Measurements from ENCODE around the gene ADGRB2. TPM values are rescaled to one million over a fixed set of nuclear protein-coding genes. Genes with fewer than 3 reads are reported as not detected.

ADGRB2 gene
- total RNA-seq, 4 donors from 2014 or later: 0.18 to 2.1 (median 0.86) TPM

DNA sequence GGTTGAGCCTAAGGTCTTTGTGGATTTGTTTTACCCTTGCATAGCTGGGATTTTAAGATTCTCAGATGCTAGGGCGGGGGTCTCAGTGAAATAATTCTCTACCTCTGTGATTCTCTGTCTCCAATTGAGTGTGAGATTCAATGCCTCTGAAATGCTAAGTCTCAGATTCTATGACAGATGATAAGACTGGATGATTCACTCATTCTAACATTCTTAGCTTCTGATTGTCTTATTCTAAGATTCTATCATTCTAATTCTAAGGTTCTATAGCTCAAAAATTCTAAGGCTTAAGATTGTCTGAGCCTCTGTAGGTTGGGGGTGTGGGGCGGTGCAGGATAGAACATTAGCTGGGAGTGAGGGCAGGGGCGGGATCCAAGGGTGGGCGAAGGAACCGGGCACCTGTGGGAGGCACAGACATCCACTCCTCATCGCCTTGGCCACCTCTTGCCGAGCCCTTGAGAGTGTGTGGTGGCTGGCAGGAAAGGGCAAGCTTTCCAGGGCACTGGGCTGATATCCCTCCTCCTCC, 29.5 kb downstream of the ADGRB2 start:
- no peak for DNase-seq
- TF ChIP-seq, protein P1, sequence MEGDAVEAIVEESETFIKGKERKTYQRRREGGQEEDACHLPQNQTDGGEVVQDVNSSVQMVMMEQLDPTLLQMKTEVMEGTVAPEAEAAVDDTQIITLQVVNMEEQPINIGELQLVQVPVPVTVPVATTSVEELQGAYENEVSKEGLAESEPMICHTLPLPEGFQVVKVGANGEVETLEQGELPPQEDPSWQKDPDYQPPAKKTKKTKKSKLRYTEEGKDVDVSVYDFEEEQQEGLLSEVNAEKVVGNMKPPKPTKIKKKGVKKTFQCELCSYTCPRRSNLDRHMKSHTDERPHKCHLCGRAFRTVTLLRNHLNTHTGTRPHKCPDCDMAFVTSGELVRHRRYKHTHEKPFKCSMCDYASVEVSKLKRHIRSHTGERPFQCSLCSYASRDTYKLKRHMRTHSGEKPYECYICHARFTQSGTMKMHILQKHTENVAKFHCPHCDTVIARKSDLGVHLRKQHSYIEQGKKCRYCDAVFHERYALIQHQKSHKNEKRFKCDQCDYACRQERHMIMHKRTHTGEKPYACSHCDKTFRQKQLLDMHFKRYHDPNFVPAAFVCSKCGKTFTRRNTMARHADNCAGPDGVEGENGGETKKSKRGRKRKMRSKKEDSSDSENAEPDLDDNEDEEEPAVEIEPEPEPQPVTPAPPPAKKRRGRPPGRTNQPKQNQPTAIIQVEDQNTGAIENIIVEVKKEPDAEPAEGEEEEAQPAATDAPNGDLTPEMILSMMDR (IDR thresholded peaks at IDR 0.05): no peak
- TF ChIP-seq POLR2A (IDR thresholded peaks at IDR 0.05): no peak
- intact Hi-C loops (cut with DNase I): no loop called here
- Histone ChIP-seq H3K36me3 (no peaks in the 10 kb centered on the region), H3K9me3 (no peaks in the 10 kb centered on the region), H3K4me3 (no peak overlapping the region), H3K27me3 (no peaks in the 10 kb centered on the region), H3K27ac (no peak overlapping the region), H3K4me1 (peaks cover 4 to 23% (median 7%) of the 10 kb centered on the region in 3 donors)
- WGBS, 2 donors: 20 to 91% methylated on average over 1 to 7 of the region's 7 CpGs

- TF ChIP-seq POLR2A (IDR thresholded peaks at IDR 0.05): no peak
- TF ChIP-seq, protein P1 (IDR thresholded peaks at IDR 0.05): no peak
- no peak for DNase-seq
- Histone ChIP-seq H3K27me3 (no peaks in the 10 kb centered on the region), H3K36me3 (no peaks in the 10 kb centered on the region), H3K9me3 (no peaks in the 10 kb centered on the region), H3K4me1 (peaks cover 4 to 16% (median 7%) of the 10 kb centered on the region in 3 donors), H3K4me3 (no peak overlapping the region), H3K27ac (no peak overlapping the region)
- 79% methylated on average over 14 to 17 of the region's 19 CpGs for WGBS, 2 donors
- intact Hi-C loops (cut with DNase I): no loop called here
Observed at GRCh38 chr1:31733389-31734219, 30.5 kb downstream of the ADGRB2 start.

DNA sequence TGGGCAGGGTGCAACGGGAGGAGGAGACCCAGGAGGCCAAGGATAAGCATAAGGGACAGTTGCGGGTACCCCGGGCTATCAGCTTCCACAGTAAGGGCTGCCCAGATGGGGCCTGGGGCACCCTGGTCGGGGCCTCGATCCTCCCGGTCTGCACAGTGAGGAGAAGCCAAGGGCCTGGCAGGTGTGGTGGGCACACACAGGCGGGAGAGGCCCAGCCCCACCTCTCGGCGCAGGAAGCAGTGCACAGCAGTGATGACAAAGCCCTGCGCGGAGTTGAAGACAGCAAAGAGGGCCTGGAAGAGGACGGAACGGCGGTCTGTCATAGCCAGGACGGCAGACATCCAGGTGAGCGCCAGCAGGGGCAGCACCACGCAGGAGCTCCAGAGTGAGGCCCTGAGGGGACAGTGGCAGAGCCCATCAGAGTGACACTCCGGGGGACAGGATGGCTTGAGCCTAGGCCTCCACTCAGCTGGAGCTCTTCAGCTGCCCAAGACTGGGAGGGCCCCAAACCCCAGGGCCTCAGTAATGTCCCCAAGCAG, 31.3 kb downstream of the ADGRB2 start:
- H3K4me3 ChIP-seq: no peak overlapping the region
- no peaks in the 10 kb centered on the region for H3K9me3 ChIP-seq
- H3K27ac ChIP-seq: no peak overlapping the region
- peaks cover 4 to 16% (median 7%) of the 10 kb centered on the region in 3 donors for H3K4me1 ChIP-seq
- no peaks in the 10 kb centered on the region for H3K36me3 ChIP-seq
- WGBS, 2 donors: 85 to 100% methylated on average over 3 to 15 of the region's 18 CpGs
- H3K27me3 ChIP-seq: no peaks in the 10 kb centered on the region
- TF ChIP-seq POLR2A (IDR thresholded peaks at IDR 0.05): no peak
- TF ChIP-seq, protein P1 (IDR thresholded peaks at IDR 0.05): no peak
- no peak for DNase-seq
- intact Hi-C loops (cut with DNase I): no loop called here

DNA sequence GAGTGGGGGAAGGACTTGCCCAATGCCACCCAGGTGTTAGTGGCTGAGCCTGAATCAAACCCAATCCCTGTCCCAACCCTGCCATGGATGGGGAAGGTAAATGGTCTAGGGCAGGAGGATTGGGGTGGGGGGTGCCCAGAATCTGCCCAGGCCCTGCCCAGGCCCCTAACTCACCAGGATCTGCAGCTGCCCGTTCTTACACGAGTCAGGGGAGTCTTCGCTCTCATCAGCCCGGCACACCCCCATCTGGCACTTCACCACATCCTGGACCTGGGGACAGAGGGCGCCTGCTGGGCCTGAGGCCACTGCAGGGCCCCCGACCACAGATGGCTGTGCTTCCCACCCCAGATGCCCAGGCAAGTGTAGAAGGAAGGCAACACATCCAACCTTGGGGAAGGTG, 31.8 kb downstream of the ADGRB2 start:
- DNase-seq: no peak
- Histone ChIP-seq H3K9me3 (no peaks in the 10 kb centered on the region), H3K27me3 (no peaks in the 10 kb centered on the region), H3K27ac (no peak overlapping the region), H3K4me1 (peaks cover 4 to 16% (median 7%) of the 10 kb centered on the region in 3 donors), H3K4me3 (no peak overlapping the region), H3K36me3 (no peaks in the 10 kb centered on the region)
- 84% methylated on average over 6 of the region's 6 CpGs; no CpG with 5 or more reads in 1 of the 2 donors for WGBS, 2 donors
- intact Hi-C loops (cut with DNase I): no loop called here
- TF ChIP-seq POLR2A (IDR thresholded peaks at IDR 0.05): no peak
- TF ChIP-seq, protein P1 (IDR thresholded peaks at IDR 0.05): no peak

DNA sequence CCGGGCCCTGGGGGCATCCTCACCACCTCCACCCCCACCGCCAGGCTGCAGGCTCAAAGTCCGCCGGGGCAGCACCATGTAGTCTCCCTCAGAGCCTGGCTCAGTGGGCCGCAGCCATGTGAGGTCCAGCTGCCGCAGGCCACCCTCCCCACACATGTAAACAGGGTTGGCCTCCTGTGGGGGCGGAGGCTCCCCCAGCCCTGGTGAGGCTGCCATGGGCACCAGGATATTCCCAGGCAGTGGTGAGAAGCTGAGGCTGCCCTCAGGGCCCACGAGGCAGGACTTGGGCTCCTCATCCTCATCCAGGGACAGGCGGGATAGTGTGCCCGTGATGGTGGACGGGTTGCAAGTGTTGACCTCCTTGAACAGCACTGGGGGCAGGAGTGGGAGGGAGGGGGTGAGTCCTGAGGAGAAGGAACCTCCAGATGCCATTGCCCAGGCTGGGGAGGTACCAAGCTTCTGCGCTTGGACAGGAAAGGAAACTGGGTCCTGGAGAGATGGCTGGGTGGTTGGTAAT, 33.0 kb downstream of the ADGRB2 start:
- no peak for DNase-seq
- Histone ChIP-seq H3K36me3 (no peaks in the 10 kb centered on the region), H3K9me3 (no peaks in the 10 kb centered on the region), H3K4me1 (peaks cover under 1 to 6% (median 2%) of the 10 kb centered on the region in 3 donors), H3K27ac (no peak overlapping the region), H3K27me3 (no peaks in the 10 kb centered on the region), H3K4me3 (no peak overlapping the region)
- TF ChIP-seq, protein P1 (IDR thresholded peaks at IDR 0.05): no peak
- TF ChIP-seq POLR2A (IDR thresholded peaks at IDR 0.05): no peak
- 90 to 92% methylated on average over 1 to 2 of the region's 12 CpGs for WGBS, 2 donors
- intact Hi-C loops (cut with DNase I): no loop called here

Measured in esophagus squamous epithelium (tissue), 5 donors.